Neural cell (in vitro differentiated cells): ENCODE results near the gene CD164L2. TPM values are rescaled to one million over a fixed set of nuclear protein-coding genes. Genes with fewer than 3 reads are reported as not detected.

ENCODE experiments used
- H2AFZ ChIP-seq: fragments of 200-600, 300-800 bp; sonication (generic), shearing (Covaris generic); 2 replicates; pipeline ENCODE4 v1.6.0; 2014; ENCODE audit warnings: low read depth, mild to moderate bottlenecking, antibody characterized with exemption, low read length, moderate library complexity
- H3F3A ChIP-seq: fragments of 200-600 bp; shearing (Covaris generic); 2 replicates; pipeline ENCODE4 v1.6.1; 2016; ENCODE audit warnings: mild to moderate bottlenecking, moderate library complexity, mixed read lengths, antibody characterized with exemption, low read length; ENCODE audit not compliant: insufficient read depth, poor library complexity, severe bottlenecking
- H3K27ac ChIP-seq: fragments of 200-600, 300-800 bp; sonication (generic), shearing (Covaris generic); 2 replicates; pipeline ENCODE4 v1.5.1; 2014; ENCODE audit warnings: mild to moderate bottlenecking, low read length, moderate library complexity
- H3K27me3 ChIP-seq: fragments of 300-800, 200-600 bp; sonication (generic), shearing (Covaris generic); 2 replicates; pipeline ENCODE4 v1.6.0; 2014; ENCODE audit warnings: mild to moderate bottlenecking, low read depth, low read length, moderate library complexity; ENCODE audit not compliant: insufficient read depth
- H3K36me3 ChIP-seq: fragments of 300-800, 200-600 bp; sonication (generic), shearing (Covaris generic); 2 replicates; pipeline ENCODE4 v1.5.1; 2014; ENCODE audit warnings: mild to moderate bottlenecking, antibody characterized with exemption, low read length, moderate library complexity; ENCODE audit not compliant: insufficient read depth
- H3K4me2 ChIP-seq: fragments of 300-800, 200-600 bp; sonication (generic), shearing (Covaris generic); 2 replicates; pipeline ENCODE4 v1.6.0; 2014; ENCODE audit warnings: mild to moderate bottlenecking, low read length
- H3K4me3 ChIP-seq: fragments of 300-800, 200-600 bp; sonication (generic), shearing (Covaris generic); 2 replicates; pipeline ENCODE4 v1.5.1; 2014; ENCODE audit warnings: mild to moderate bottlenecking, low read length, moderate library complexity
- H3K79me2 ChIP-seq: fragments of 200-600 bp; shearing (Covaris generic); replicated peaks from 2 replicates; pipeline ENCODE4 v1.6.0; 2014; ENCODE audit warnings: mild to moderate bottlenecking, low read length, moderate library complexity; ENCODE audit not compliant: insufficient read depth
- H3K9ac ChIP-seq: fragments of 300-800, 200-600 bp; sonication (generic), shearing (Covaris generic); 2 replicates; pipeline ENCODE4 v1.6.1; 2016; ENCODE audit warnings: mild to moderate bottlenecking, low read length, mixed read lengths
- H3K9me2 ChIP-seq: fragments of 200-600 bp; shearing (Covaris generic); 2 replicates; pipeline ENCODE4 v1.6.1; 2016; ENCODE audit warnings: mild to moderate bottlenecking, low read length, mixed read lengths; ENCODE audit not compliant: insufficient read depth
- H3K9me3 ChIP-seq: fragments of 200-600, 300-800 bp; sonication (generic), shearing (Covaris generic); 2 replicates; pipeline ENCODE4 v1.6.1; 2016; ENCODE audit warnings: mild to moderate bottlenecking, mixed run types, low read length, moderate library complexity, mixed read lengths
- H4K20me1 ChIP-seq: fragments of 200-600 bp; shearing (Covaris generic); 2 replicates; pipeline ENCODE4 v1.6.1; 2016; ENCODE audit warnings: mild to moderate bottlenecking, mixed run types; ENCODE audit not compliant: insufficient read depth
- CTCF ChIP-seq: fragments of 450-650 bp; IDR thresholded peaks from 2 replicates; pipeline ENCODE4 v1.5.1; 2014; ENCODE audit warnings: antibody characterized with exemption, mild to moderate bottlenecking, moderate library complexity; ENCODE audit not compliant: poor library complexity, severe bottlenecking
- EP300 ChIP-seq: fragments of 450-650 bp; conservative IDR thresholded peaks from 2 replicates; pipeline ENCODE4 v1.6.1; 2014; ENCODE audit warnings: antibody characterized with exemption, mild to moderate bottlenecking, moderate library complexity; ENCODE audit not compliant: poor library complexity, severe bottlenecking
- EZH2 ChIP-seq: fragments of 200-600, 300-800 bp; shearing (Covaris generic), sonication (generic); IDR thresholded peaks from 2 replicates; pipeline ENCODE4 v1.6.1; 2014; ENCODE audit warnings: antibody characterized with exemption, low read length, borderline replicate concordance, mild to moderate bottlenecking; ENCODE audit not compliant: insufficient read depth, poor library complexity, severe bottlenecking
- MXI1 ChIP-seq: fragments of 450-650 bp; conservative IDR thresholded peaks from 2 replicates; pipeline ENCODE4 v1.6.1; 2014; ENCODE audit warnings: antibody characterized with exemption, mild to moderate bottlenecking; ENCODE audit not compliant: poor library complexity, severe bottlenecking
- POLR2AphosphoS5 ChIP-seq: IDR thresholded peaks from 2 replicates; pipeline ENCODE4 v1.6.1; 2012
- RAD21 ChIP-seq: fragments of 450-650 bp; conservative IDR thresholded peaks from 2 replicates; pipeline ENCODE4 v1.6.1; 2014; ENCODE audit warnings: antibody characterized with exemption, mild to moderate bottlenecking, moderate library complexity
- REST ChIP-seq: IDR thresholded peaks from 2 replicates; pipeline ENCODE4 v1.6.1; 2012; ENCODE audit warnings: borderline replicate concordance
- SMC3 ChIP-seq: fragments of 450-650 bp; conservative IDR thresholded peaks from 2 replicates; pipeline ENCODE4 v1.6.1; 2014; ENCODE audit warnings: antibody characterized with exemption, mild to moderate bottlenecking, moderate library complexity; ENCODE audit not compliant: poor library complexity
- TAF1 ChIP-seq: IDR thresholded peaks from 2 replicates; pipeline ENCODE4 v1.6.1; 2012; ENCODE audit warnings: low read depth
- polyA plus RNA-seq: library from polyadenylated mRNA; depleted of rRNA; stranded (reverse); fragments of >200 nt; gene quantifications from 2 replicates; pipeline ENCODE4 v1.2.3, GENCODE V29; 2014

Gene CD164L2
- polyA plus RNA-seq, 1 donor from 2014 or later: not detected

GRCh38 chr1:27357281-27358037 lies 25.7 kb downstream of the CD164L2 start:
- Histone ChIP-seq H3K36me3 (no peaks in the 10 kb centered on the region), H3K27ac (no peak overlapping the region), H2AFZ (no peak overlapping the region), H3K9me3 (no peaks in the 10 kb centered on the region), H4K20me1 (no peaks in the 10 kb centered on the region), H3K79me2 (no peaks in the 10 kb centered on the region), H3K9me2 (no peaks in the 10 kb centered on the region), H3K4me2 (no peak overlapping the region), H3K27me3 (peaks cover 24% of the 10 kb centered on the region), H3F3A (no peaks in the 10 kb centered on the region), H3K9ac (no peak overlapping the region), H3K4me3 (no peak overlapping the region)
- TF ChIP-seq CTCF (peak; percentile 74), EZH2 (no peak), EP300 (no peak), MXI1 (no peak), SMC3 (peak; percentile 68), REST (no peak), POLR2AphosphoS5 (no peak), RAD21 (peak; percentile 54), TAF1 (no peak)

GRCh38 chr1:27356619-27357280 lies 26.4 kb downstream of the CD164L2 start:
- no peaks in the 10 kb centered on the region for H4K20me1 ChIP-seq
- H3K9me3 ChIP-seq: no peaks in the 10 kb centered on the region
- H3K9me2 ChIP-seq: no peaks in the 10 kb centered on the region
- H3K36me3 ChIP-seq: no peaks in the 10 kb centered on the region
- H3K27me3 ChIP-seq: peaks cover 24% of the 10 kb centered on the region
- no peak overlapping the region for H3K27ac ChIP-seq
- no peaks in the 10 kb centered on the region for H3K79me2 ChIP-seq
- no peak overlapping the region for H3K9ac ChIP-seq
- TF ChIP-seq CTCF (no peak), RAD21 (no peak), POLR2AphosphoS5 (no peak), EP300 (no peak)
- no peak overlapping the region for H3K4me3 ChIP-seq
- no peaks in the 10 kb centered on the region for H3F3A ChIP-seq
- no peak overlapping the region for H3K4me2 ChIP-seq
- no peak overlapping the region for H2AFZ ChIP-seq
